GM18505 (cell line): Measurements from ENCODE around the gene MAD2L2.

Source experiments
- ATAC-seq: cut with Tn5 transposase; IDR thresholded peaks from one replicate; pipeline ENCODE4 v1.9.1; 2021; ENCODE audit not compliant: unreplicated experiment
- POLR2A ChIP-seq: IDR thresholded peaks from 4 replicates; pipeline ENCODE4 v1.6.1; 2011; ENCODE audit warnings: borderline replicate concordance; ENCODE audit not compliant: insufficient read depth, insufficient read length; ENCODE audit errors: extremely low read depth

The MAD2L2 gene

GRCh38 chr1:11629184-11630016, 51.5 kb downstream of the MAD2L2 start:
- no peak for TF ChIP-seq POLR2A
- no peak for ATAC-seq

- ATAC-seq: no peak
- TF ChIP-seq POLR2A: no peak
Measured at GRCh38 chr1:11628767-11629166, 52.2 kb downstream of the MAD2L2 start.

- no peak for ATAC-seq
- no peak for TF ChIP-seq POLR2A
Measured at GRCh38 chr1:11626551-11626950, 54.4 kb downstream of the MAD2L2 start.
